SKM-1 treated with dmso at 0.1 percent for 144 hours (cell line): ENCODE results near the gene KIZ.

Experiments used
- DNase-seq: peaks from one replicate; lab custom pipeline; 2025; ENCODE audit not compliant: unreplicated experiment; lab: John Stamatoyannopoulos, UW

The KIZ gene

GRCh38 chr20:21262812-21263211 is 136.9 kb downstream of the KIZ start:
- peak; percentile 4 for DNase-seq

- DNase-seq, result no peak
Measured at GRCh38 chr20:21265261-21266190, 139.6 kb downstream of the KIZ start.

GRCh38 chr20:21266191-21266536 is 140.3 kb downstream of the KIZ start:
- DNase-seq, result no peak

- DNase-seq, result no peak
Measured at GRCh38 chr20:21269772-21270171, 143.9 kb downstream of the KIZ start.

- no peak for DNase-seq
Measured at GRCh38 chr20:21270806-21271205, 144.9 kb downstream of the KIZ start.

- no peak for DNase-seq
Measured at GRCh38 chr20:21272279-21272678, 146.4 kb downstream of the KIZ start.

- DNase-seq, result no peak
Measured at GRCh38 chr20:21272679-21273078, 146.8 kb downstream of the KIZ start.

- no peak for DNase-seq
Measured at GRCh38 chr20:21273755-21274386, 148.0 kb downstream of the KIZ start.

- no peak for DNase-seq
Measured at GRCh38 chr20:21278829-21279228, 152.9 kb downstream of the KIZ start.

GRCh38 chr20:21279706-21280521 is 154.0 kb downstream of the KIZ start:
- no peak for DNase-seq

GRCh38 chr20:21280522-21281016 is 154.7 kb downstream of the KIZ start:
- no peak for DNase-seq

GRCh38 chr20:21286775-21287174 is 160.9 kb downstream of the KIZ start:
- no peak for DNase-seq

- no peak for DNase-seq
Measured at GRCh38 chr20:21288587-21289370, 162.9 kb downstream of the KIZ start.

GRCh38 chr20:21289651-21290050 is 163.8 kb downstream of the KIZ start:
- DNase-seq, result no peak

GRCh38 chr20:21291026-21291425 is 165.1 kb downstream of the KIZ start:
- DNase-seq, result no peak

- no peak for DNase-seq
Measured at GRCh38 chr20:21294755-21295154, 168.9 kb downstream of the KIZ start.
